GM18519 (cell line): ENCODE results near the gene CATSPER1.

ENCODE experiments used
- ATAC-seq: cut with Tn5 transposase; IDR thresholded peaks from one replicate; pipeline ENCODE4 v1.9.1; 2021; ENCODE audit warnings: mild to moderate bottlenecking, moderate library complexity; ENCODE audit not compliant: unreplicated experiment, low FRiP score

Gene CATSPER1

DNA sequence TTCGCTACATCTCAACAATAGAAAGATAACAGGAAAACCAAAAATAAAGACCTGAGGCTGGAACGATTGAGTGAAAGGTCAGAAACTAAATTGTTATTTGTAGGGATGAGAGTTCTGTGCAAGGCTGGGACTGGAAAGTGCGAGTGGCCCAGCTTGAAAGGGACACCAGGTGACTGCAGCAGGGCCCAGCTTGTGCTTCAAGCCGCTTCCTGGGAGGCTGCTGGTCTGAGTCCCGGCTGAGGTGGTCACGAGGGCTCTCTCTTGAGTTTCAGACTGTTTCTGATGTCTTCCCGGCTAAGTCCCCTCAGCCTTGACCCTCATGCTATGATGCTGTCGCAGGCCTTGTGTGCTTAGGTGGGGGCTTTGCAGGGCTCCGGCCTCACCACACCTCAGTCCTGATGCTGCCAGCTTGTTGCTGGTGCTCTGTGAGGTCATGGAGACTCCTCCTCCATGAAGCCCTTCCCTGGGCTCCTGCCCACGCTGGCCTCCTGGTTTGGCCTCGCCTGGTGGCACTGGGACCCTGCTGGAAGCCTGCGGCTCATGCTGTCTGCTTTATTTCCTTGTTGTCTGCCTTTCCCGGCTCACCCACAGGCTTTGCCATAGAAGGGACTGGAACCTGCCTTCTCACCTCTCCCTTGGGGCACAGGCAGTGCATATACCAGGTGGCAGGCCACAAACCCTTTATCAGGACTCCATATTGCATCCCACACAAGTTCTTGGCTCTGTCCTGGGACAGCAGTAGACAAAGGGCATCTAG is 20.0 kb downstream of the CATSPER1 start:
- no peak for ATAC-seq

DNA sequence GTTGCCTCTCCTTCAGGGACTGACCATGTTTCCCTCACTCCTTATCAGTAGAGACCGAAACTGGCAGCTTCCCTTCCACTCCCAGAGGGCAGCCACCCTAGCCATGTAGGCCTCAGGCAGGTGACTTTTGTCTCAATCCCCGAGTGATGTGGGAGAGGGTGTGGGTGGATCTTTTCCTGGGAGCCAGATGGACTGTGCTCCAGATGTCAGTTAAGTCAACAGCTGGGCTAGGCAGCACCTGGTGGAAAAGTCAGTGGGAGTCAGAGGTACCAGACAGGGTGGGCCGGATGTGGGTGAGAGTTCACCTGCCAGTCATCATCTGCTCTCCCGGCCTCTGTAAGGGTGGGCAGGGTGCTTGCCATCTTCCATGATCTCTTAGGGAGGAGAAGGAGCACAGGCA is 22.1 kb downstream of the CATSPER1 start:
- ATAC-seq, result no peak

DNA sequence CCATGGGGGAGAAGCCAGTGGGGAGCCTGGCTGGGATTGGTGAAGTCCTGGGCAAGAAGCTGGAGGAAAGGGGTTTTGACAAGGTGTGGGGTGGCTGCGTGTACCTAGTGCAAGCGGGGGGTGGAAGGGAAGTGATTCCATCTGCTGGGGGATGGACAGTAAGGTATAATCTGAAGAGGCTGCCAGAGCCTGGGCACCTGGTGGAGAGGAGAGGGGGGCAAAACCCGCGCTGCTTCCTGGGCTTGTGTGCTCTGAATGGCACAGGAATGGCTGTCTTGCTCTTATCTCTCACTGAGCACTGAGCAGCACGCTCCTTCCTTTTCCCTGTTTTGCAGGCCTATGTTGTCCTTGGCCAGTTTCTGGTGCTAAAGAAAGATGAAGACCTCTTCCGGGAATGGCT is 23.0 kb downstream of the CATSPER1 start:
- no peak for ATAC-seq

DNA sequence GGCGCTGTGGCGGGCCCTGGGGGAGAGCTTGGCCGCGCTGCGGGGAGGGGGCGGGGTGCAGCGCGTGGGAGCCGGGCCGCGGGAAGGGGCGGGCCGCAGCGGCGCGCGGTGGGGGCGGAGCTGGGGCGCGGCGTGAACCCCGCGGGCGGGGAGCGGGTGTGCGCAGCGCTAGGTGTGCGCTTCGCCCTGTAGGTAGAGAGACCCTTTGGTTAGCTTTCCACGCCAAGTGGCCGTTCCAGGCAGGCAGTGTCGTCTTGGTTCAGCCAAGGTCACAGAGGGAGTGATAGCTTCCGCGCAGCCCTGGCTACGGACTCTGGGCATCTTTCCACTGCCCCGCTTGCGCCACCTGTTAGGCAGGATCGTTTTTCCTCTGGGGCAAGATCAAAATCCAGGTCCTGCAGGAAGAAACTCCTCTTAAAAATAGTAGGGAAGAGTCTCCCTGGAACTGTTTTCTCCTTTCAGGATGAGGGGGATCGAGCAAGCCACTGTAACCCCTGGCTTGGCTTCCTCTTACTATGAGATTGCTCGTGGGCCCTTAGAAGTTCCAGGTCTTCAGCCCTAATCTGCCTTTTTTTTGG is 23.5 kb downstream of the CATSPER1 start:
- peak; percentile 33 for ATAC-seq

DNA sequence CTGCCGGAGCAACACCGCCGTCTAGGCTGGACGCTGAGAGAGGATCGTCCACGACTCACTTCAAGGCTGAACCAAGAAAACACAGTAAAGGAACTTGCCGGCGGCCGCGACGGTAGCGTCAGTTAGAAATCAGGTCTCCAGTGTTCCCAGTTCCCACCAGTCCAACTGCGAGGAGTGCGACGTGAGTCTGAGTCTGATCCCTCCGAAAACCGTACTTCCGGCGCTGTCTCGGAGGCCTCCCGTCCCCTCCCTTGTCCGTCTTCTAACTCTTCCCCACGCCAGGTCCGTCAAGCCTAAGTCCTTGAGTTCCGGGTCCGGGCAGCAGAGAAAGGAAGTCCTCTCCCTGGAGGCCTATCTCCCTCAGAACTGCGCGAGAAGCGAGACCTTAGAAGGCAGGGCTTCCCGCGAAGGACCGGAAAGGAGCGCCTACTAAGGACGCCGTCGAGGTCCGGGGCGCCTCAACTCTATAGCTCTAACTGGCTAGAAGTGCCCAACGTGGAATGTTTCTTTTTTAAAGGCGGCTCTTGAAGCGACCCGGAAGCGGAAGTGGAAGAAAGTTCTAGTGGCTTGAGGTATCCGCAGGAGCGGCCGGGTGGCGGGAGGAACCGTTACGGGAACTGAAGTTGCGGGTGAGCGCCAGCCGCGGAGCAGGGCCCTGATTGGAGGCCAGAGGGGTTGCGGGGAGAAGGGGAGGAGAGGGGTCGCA is 24.2 kb downstream of the CATSPER1 start, which contains the start of the genes BANF1 and EIF1AD:
Gene BANF1 (plus strand): TSS at position 562 of the 706 bp plus-strand sequence. CDS start 748 bp downstream, outside the sequence.
Gene EIF1AD (minus strand): TSS at position 216 of the 706 bp plus-strand sequence. CDS start 1,768 bp downstream, outside the sequence.
- peak; percentile 58 for ATAC-seq

DNA sequence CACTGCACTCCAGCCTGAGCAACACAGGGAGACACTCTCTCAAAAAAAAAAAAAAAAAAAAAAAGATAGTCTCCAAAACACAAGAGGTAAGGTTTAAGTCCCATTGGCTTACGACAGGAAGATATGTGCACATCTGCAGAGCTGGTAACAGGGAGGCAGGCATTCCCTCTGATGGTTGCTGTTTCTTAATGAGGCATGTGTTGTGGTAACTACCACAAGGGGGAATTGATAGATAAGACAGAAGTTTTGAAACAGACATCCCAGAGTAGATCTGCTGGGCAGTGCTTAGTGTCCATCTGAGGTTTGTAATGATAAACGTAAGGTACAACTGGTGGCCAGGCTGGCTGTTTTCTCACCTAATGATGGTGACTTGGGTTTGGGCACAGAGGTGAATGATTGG is 29.0 kb downstream of the CATSPER1 start:
- no peak for ATAC-seq

DNA sequence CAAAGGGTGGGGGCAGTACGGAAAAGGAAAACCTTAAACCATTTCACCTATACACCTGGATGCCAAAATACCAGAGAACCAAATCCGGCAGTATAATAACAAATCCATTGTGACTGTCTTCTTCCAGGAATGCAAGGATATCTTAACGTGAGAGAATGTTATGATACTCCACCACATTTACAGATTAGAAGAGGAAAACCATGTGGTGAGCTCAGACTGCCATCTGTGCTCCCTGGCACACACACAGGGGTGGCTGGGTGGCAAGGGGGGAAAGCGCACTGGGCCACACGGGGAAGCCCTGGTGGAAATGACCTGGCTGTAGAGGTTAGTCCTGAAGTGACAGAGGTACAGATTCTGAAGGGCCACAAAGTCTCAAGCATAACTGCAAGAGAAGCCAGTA is 34.2 kb downstream of the CATSPER1 start:
- ATAC-seq, result no peak

DNA sequence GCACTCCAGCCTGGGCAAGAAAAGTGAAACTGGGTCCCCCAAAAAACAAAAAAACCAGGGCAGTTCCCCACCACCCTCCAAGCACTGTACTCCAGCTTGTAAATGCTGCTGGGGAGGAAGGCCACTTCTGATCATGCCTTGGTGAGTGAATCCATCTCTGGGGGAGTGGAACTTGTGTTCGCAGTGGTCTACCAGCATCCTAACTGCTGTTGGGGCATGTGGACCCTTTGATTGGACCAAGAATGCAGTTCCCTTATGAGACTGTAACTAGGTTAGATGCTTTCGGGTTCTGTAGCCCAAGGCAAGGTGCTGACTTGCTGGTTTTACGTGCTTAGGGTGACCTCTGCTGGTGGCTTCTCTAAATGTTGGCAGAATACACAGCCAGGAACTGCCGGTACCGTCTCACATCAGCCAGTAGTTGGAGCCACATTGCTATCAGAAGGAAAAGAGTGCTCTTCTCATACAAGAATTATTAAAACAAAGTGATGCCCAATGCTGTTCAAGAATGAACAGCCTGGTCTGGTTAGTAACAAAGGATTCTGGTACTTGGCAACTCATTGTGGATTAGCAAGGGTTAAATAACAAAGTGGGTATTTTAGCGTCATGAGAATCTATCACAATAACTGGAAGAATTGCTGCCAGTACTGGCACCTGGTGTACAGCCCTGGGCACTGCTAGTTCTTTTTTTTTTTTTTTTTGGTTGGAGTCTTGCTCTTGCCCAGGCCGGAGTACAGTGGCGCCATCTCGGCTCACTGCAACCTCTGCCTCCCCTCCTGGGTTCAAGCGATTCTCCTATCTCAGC is 37.3 kb downstream of the CATSPER1 start:
- ATAC-seq, result no peak

DNA sequence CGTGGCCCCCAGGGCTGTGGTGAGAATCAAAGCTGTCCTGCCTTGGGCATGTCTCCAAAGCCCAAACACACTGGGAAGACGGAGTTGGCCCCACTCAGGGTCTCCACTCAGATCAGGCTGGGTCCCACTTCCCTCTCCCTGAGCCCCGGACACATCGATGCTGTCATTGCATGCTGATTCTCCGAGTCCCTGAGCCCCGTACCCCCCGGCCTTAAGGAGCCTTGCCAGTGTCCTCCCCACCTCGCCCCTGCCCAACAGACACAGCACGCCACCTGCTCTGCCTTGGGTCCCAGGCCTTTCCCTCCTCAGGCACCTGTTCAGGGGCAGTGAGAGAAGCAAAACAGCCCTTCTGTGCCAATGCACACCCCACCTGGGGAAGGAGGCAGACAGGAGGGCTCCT is 38.9 kb downstream of the CATSPER1 start:
- no peak for ATAC-seq

DNA sequence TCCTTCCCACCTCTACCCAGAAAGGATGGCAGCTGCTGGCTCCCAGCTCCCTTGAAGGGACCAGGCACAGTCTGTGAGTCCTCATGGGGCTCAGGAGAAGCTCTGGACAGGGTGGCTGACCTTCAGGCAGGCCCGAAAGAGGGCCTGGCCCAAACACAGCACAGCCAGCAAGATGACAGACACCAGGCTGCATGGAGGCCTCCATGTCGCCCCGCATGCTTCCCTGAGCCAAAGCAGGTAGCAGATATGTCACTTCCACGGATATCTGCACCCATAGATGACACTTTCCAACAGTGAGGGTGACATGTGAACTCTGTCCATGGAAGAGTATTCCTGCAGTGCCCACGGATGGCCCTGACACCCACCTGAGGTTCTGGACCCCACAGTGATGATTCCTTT is 42.7 kb downstream of the CATSPER1 start:
- no peak for ATAC-seq

DNA sequence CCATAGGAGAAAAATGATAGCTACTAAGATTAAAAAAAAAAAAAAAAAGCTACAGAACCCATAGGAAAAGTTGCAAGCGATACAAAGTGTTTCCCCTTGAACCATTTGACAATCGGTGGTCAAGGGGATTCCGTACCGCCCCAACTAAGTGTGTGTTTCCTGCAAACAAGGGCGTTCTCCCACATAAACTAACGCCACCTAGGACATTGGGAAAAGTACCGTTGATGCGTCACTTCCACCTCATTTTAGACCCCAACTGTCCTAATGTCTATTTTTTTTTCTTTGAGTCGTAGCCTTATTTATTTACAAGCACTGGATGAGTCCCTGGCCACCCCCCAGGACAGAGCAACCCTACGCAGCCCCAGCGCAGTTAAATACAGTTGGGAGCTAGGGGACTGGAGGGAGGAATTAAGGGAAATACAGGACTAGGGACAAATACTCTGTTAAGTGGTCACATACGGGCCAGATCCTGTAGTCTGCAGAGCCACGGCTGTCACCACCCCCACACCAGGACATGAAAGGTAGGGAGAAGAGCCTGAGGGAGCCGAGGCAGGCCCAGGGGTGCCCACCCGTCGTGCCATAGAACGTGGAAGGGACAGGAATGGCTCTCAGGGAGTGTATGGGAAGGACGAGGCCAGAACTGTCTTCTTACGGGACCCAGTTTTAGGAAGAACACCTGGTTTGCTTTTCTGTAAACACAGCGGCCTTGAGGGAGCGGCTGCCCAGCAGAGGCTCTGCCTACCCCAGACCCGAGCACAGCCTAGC is 43.3 kb downstream of the CATSPER1 start:
- no peak for ATAC-seq

DNA sequence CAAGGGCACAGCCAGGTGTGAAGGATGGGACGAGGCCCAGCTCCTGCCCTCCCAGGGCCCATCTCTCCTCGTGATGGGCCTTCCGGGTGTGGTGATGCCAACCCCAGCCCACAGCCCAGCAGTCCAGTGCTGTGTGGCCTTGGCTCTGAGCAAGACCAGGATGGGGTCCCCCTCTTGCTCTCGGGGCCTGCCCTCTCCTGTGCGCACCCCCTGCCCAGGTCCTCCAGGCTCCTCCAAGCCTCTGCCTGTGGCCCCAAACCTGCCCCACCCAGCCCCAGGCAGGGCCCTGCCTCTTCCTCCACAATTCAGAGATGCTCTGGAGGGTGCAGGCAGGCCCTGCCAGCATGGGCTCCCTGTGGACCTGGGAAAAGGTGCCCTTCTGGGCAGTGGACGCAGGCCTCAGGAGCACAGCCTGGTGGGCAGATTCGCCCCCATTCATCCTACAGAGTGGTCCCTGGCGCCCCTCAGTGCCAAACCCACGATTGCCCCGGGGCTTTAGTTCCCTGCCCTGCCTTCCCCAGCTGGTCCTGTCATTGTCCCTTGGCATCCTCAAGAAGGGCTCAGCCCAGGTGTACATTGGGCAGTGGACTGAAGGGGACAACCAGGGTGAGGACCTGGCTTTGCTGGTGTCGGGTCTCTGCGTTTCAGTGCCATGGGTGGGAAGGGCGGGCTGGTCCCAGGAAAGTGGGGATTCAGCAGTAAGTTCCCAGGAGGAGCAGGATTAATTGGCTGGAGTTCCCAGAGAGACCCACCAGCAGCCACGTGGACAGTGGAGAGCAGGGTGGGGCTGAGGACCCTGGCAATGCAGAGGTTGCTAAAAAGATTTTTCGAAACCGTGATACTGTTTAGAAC is 44.1 kb downstream of the CATSPER1 start:
- no peak for ATAC-seq

DNA sequence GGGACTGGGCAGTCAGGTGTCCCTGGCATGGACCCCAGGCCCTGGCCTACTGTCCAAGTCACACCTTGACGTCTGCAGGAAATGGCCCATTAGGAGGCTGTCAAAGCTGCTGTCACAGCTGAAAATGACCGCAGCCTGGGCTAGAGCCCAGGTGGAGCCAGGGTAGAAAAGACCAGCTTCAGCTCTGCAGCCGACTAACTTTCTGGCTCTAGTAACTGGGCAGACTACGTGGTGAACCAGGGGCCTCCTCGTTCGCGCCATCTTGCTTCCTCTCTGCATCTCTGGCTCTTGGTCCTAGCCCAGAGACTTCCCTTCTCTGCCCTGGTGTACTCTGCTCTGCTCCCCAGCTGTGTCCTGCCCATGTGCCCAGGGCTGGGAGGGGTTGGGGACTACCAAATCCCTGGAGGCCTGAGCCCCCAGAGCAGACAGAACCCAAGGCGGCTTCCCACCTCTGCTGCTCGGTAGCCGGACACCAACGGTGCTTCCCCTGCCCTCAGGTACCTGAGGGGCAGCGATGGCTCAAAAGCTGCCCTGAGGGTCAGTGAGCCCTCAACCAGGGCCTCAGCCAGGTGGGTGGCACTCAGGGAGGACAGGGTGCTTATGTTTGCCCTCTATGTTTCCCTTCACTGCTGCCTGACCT is 45.1 kb downstream of the CATSPER1 start:
- no peak for ATAC-seq

DNA sequence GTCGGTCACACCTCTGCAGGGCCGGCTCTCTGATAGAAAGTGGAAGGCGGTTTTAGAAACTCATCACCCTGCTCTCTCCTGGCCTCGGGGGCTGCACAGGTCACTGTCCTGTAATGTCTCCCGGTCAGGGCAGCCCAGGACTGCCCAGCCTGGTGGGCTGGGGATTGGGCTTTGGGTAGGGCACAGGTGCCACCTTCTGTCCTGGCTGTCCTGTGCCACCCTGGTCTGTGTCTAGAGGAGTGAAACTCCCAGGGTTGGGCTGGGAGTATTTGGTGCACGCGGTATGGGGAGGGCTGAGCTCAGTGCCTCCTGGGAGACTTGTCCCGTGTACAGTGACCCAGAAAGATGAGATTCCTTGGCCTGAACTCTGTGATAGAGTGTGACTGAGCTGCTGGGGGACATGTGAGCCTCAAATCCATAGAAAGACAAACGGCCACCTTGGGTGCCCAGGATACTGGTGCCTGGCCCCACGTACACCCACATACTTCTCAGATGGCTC is 47.0 kb downstream of the CATSPER1 start:
- ATAC-seq, result no peak

DNA sequence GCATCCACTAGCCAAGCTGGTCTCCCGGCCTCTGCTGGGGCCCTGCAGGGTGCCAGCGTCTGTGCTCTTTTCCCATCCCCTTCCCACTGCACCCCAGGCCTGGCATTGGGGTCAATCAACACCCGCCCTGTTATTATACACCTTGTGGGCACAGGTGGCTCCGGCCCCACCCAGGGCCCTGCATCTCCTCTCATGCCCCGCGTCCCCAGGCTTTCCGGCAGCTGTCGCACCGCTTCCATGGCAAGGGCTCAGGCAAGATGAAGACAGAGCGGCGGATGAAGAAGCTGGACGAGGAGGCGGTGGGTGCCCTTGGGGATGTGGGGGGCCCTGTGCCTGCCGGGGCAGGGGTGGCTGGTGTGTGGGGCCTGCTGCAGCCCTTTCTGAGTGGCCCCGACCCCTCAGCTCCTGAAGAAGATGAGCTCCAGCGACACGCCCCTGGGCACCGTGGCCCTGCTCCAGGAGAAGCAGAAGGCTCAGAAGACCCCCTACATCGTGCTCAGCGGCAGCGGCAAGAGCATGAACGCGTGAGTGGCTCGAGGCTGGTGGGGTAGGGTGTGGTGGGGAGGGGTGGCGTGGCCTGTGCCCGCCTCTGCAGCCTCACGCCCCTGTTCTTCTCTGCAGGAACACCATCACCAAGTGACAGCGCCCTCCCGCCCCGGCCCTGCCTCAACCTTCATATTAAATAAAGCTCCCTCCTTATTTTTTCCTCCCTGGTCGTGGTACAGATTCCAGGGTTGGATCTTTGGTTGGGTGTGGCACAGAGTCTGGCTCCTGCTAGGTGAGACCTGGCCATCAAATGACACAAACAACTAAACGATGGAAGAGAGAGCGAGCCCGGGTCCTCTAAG is 47.7 kb downstream of the CATSPER1 start:
- no peak for ATAC-seq

DNA sequence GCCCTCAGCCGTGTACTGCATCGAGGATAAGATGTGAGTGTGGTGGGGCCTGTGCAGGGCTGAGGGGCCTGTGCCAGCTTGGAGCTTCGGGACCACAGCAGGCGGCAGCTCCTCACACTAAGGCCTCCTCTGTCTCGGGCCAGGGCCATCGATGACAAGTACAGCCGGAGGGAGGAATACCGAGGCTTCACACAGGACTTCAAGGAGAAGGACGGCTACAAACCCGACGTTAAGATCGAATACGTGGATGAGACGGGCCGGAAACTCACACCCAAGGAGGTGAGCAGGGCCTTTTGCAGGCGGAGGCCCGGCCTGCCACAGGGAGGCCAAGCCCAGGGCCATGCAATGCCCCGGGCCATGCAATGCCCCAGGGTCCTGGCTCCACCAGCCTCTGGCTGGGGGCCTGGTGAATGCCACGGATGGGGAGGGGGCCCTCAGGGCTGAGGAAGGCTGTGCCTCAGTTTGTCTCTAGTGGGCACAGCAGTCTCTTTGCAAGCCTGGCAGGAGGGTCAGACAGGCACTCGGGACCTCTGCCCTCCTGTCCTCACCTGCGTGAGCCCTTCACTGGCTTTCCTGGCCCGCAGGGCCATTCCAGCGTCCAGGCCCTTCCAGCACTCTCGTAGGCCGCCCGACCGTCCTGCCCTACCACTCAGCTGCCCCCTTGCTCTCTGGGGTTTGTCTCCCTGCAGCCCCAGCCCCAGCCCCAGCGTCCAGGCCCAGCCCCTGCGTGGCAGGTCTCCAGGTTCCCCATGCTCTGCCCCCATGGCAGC is 48.5 kb downstream of the CATSPER1 start:
- ATAC-seq, result no peak
